Activated naive CD8-positive, alpha-beta T cell treated with anti-CD3 and anti-CD28 coated beads for 36 hours (primary cell): Measurements from ENCODE around the gene TBL2. TPM values are rescaled to one million over a fixed set of nuclear protein-coding genes. Genes with fewer than 3 reads are reported as not detected.
A peak's percentile ranks its signal among the peaks of the same experiment; 100 is the strongest.
"Not testable (repeated sequence)": the region's sequence is repeated elsewhere in the genome, so short reads cannot be mapped to it uniquely, and the experiment has no call there.

ENCODE experiments used
- DNase-seq: peaks from one replicate; pipeline ENCODE4 v3.0.0; 2021
- H3K27ac Mint-ChIP-seq: one replicate; pipeline ENCODE4 v1.8.0; 2022; ENCODE audit warnings: mild to moderate bottlenecking, moderate library complexity, mixed read lengths
- H3K27me3 Mint-ChIP-seq: one replicate; pipeline ENCODE4 v1.8.0; 2022; ENCODE audit warnings: mild to moderate bottlenecking, mixed read lengths
- H3K36me3 Mint-ChIP-seq: one replicate; pipeline ENCODE4 v1.8.0; 2021; ENCODE audit warnings: mild to moderate bottlenecking, mixed read lengths
- H3K4me1 Mint-ChIP-seq: one replicate; pipeline ENCODE4 v1.8.0; 2021; ENCODE audit warnings: mixed read lengths
- H3K4me3 Mint-ChIP-seq: one replicate; pipeline ENCODE4 v1.8.0; 2022; ENCODE audit warnings: mild to moderate bottlenecking, moderate library complexity, mixed read lengths
- H3K9me3 Mint-ChIP-seq: one replicate; pipeline ENCODE4 v1.8.0; 2022; ENCODE audit warnings: mixed read lengths
- total RNA-seq, 2 experiments: library from RNA; stranded (reverse); gene quantifications; one replicate each; pipeline ENCODE4 v1.2.3, GENCODE V29; 2021

TBL2 gene
- total RNA-seq, 2 experiments from 2014 or later, result 30.4 to 32.2 TPM

- not testable (repeated sequence) for H3K27me3 Mint-ChIP-seq, H3K9me3 Mint-ChIP-seq, H3K4me1 Mint-ChIP-seq, DNase-seq, H3K4me3 Mint-ChIP-seq, H3K27ac Mint-ChIP-seq
- peaks cover 20% of the 10 kb centered on the region for H3K36me3 Mint-ChIP-seq
Measured at GRCh38 chr7:73538510-73538909, 39.9 kb downstream of the TBL2 start.

- no peaks in the 10 kb centered on the region for H3K4me1 Mint-ChIP-seq
- H3K27me3 Mint-ChIP-seq, result no peaks in the 10 kb centered on the region
- H3K36me3 Mint-ChIP-seq, result peaks cover 20% of the 10 kb centered on the region
- no peak for DNase-seq
- H3K4me3 Mint-ChIP-seq, result no peak overlapping the region
- no peaks in the 10 kb centered on the region for H3K9me3 Mint-ChIP-seq
- no peak overlapping the region for H3K27ac Mint-ChIP-seq
Measured at GRCh38 chr7:73537051-73537450, 41.3 kb downstream of the TBL2 start.

DNA sequence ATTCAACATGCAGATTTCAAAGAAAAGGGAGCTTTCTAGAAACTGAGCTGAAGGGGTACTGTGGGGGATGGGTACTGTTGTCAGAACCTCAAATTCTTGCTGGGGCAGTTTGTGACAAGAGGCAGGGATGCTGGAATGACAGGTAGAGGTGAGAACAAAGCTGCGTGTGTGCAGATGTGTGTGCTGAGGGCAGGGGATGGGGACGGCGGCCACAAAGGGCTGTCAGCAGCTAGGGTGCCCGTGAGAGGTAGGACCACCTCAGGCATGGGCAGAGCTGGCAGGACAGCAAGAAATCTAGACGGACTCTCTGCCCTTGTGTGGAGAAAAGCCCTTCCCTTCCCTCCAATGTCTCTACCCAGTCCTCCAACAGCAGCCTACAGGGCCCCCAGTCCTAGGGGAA, 41.9 kb downstream of the TBL2 start:
- Mint-ChIP-seq H3K36me3 (peaks cover 20% of the 10 kb centered on the region), H3K27me3 (no peaks in the 10 kb centered on the region), H3K4me1 (no peaks in the 10 kb centered on the region), H3K27ac (no peak overlapping the region), H3K9me3 (no peaks in the 10 kb centered on the region), H3K4me3 (no peak overlapping the region)
- no peak for DNase-seq

DNA sequence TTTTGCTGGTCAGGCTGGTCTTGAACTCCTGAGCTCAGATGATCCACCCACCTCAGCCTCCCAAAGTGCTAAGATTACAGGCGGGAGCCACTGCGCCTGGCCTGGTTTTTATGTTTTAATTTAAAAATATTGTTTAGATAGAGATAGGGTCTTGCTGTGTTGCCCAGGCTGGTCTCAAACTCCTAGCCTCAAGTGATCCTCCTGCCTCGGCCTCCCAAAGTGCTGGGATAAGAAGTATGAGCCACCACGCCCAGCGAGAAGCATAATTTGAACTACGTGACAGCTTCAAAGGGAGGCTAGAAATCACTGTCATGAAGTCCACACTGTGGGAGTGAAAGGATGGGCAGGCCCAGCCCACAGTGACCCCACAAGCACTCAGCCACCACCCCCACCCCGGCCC, 42.5 kb downstream of the TBL2 start:
- DNase-seq, H3K4me1 Mint-ChIP-seq, H3K27me3 Mint-ChIP-seq, H3K27ac Mint-ChIP-seq, H3K4me3 Mint-ChIP-seq, H3K9me3 Mint-ChIP-seq: not testable (repeated sequence)
- H3K36me3 Mint-ChIP-seq, result peaks cover 17% of the 10 kb centered on the region

DNA sequence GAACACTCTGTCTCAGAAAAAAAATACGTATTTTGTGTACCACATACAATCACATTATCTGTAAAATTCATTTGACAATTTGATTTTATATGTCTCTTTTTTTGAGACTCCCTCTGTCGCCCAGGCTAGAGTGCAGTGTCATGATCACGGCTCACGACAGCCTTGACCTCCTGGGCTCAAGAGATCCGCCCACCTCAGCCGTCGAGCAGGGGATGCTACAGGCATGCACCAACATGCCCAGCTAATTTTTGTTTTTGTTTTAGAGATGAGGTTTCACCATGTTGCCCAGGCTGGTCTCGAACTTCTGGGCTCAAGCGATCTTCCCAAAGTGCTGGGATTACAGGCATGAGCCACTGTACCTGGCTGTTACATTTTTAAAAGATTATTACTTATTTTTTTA, 44.6 kb downstream of the TBL2 start:
- Mint-ChIP-seq H3K4me1 (no peaks in the 10 kb centered on the region), H3K9me3 (no peaks in the 10 kb centered on the region), H3K27me3 (no peaks in the 10 kb centered on the region), H3K36me3 (peaks cover 5% of the 10 kb centered on the region), H3K27ac (no peak overlapping the region), H3K4me3 (no peak overlapping the region)
- DNase-seq, result no peak

DNA sequence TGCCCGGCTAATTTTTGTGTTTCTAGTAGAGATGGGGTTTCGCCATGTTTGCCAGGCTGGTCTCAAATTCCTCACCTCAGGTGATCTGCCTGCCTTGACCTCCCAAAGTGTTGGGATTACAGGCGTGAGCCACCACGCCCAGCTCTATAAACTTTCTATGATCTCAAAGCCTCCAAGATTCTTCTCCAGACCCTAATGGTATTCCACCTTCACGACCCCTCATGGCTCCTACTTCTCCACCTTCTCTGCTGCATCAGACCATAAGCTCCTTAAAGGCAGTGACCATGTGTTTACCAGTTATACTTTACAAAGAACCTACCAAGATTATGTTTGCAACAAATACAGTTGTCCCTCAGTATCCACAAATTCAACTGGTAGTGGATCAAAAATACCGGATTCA, 46.2 kb downstream of the TBL2 start:
- no peaks in the 10 kb centered on the region for H3K9me3 Mint-ChIP-seq
- DNase-seq, result no peak
- H3K27ac Mint-ChIP-seq, result no peak overlapping the region
- no peaks in the 10 kb centered on the region for H3K27me3 Mint-ChIP-seq
- peaks cover 5% of the 10 kb centered on the region for H3K36me3 Mint-ChIP-seq
- H3K4me1 Mint-ChIP-seq, result peaks cover 9% of the 10 kb centered on the region
- no peak overlapping the region for H3K4me3 Mint-ChIP-seq

- Mint-ChIP-seq H3K27ac (no peak overlapping the region), H3K4me3 (no peak overlapping the region), H3K27me3 (no peaks in the 10 kb centered on the region), H3K4me1 (peaks cover 15% of the 10 kb centered on the region), H3K9me3 (no peaks in the 10 kb centered on the region), H3K36me3 (peaks cover 3% of the 10 kb centered on the region)
- DNase-seq, result no peak
Measured at GRCh38 chr7:73530800-73531199, 47.6 kb downstream of the TBL2 start.

GRCh38 chr7:73526896-73527821, 51.2 kb downstream of the TBL2 start:
- peaks cover 9% of the 10 kb centered on the region for H3K36me3 Mint-ChIP-seq
- H3K9me3 Mint-ChIP-seq, result no peaks in the 10 kb centered on the region
- peak overlapping the region; percentile 55 for H3K4me3 Mint-ChIP-seq
- H3K27ac Mint-ChIP-seq, result peak overlapping the region; percentile 89
- peaks cover 33% of the 10 kb centered on the region for H3K4me1 Mint-ChIP-seq
- no peaks in the 10 kb centered on the region for H3K27me3 Mint-ChIP-seq
- peak; percentile 5 for DNase-seq

DNA sequence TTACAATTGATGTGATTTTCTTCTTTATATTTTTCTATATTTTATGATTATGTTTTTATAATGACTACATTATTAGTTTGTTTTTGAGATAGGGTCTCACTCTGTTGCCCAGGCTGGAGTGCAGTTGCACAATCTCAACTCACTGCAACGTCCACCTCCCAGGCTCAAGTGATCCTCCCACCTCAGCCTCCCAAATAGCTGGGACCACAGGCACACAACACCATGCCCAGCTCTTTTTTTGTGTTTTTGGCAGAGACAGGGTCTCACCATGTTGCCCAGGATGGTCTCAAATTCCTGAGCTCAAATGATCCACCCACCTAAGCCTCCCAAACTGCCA, 52.3 kb downstream of the TBL2 start:
- not testable (repeated sequence) for H3K4me3 Mint-ChIP-seq, DNase-seq, H3K27me3 Mint-ChIP-seq, H3K9me3 Mint-ChIP-seq
- peak overlapping the region; percentile 88 for H3K27ac Mint-ChIP-seq
- H3K4me1 Mint-ChIP-seq, result peaks cover 33% of the 10 kb centered on the region
- H3K36me3 Mint-ChIP-seq, result peaks cover 11% of the 10 kb centered on the region

DNA sequence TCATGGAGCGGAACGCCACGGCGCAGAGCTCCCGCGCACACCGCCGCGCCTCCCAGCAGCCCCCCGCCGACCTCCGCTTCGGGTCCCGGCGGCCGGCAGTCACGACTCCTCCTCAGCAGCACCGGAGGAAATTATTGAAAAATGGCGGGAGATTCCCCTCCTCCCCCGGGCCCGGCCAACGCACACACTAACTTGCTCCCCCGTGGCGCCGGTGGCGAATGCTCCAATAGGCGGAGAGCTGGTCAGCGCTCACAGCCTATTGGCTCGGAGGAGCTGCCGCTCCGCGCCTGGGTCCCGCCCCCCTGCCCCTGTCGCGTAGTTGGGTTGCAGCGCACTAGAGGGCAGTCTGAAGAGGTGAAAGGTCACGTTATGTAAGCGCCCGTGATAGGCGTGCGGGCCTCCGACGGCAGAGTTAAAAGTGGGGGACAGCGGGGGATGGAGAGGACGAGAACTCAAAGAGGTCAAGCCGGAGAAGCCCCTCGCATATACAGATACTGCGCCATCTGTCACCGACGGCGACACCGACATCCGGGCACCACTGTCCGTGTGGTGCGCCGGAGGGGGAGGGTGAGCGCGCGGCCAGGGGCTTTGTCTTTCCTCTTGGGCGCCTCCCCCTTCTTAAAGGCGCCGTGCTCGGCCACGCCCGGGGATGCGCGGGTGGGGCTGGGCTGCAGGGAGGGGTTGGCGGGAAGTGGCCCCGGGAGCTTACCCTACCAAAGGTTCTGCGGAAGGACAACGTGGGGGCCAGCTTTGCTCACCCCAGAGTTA, 56.1 kb downstream of the TBL2 start, which contains the start of gene BAZ1B:
TSS of gene BAZ1B (minus strand) at position 189 of the 768 bp plus-strand sequence. CDS start 360 bp downstream, outside the sequence.
- no peaks in the 10 kb centered on the region for H3K9me3 Mint-ChIP-seq
- peaks cover 52% of the 10 kb centered on the region for H3K4me1 Mint-ChIP-seq
- H3K27me3 Mint-ChIP-seq, result no peaks in the 10 kb centered on the region
- peak; percentile 98 for DNase-seq
- H3K36me3 Mint-ChIP-seq, result peaks cover 43% of the 10 kb centered on the region
- H3K4me3 Mint-ChIP-seq, result peak within 1 kb of the TSS; percentile 99
- H3K27ac Mint-ChIP-seq, result peak within 1 kb of the TSS; percentile 97

DNA sequence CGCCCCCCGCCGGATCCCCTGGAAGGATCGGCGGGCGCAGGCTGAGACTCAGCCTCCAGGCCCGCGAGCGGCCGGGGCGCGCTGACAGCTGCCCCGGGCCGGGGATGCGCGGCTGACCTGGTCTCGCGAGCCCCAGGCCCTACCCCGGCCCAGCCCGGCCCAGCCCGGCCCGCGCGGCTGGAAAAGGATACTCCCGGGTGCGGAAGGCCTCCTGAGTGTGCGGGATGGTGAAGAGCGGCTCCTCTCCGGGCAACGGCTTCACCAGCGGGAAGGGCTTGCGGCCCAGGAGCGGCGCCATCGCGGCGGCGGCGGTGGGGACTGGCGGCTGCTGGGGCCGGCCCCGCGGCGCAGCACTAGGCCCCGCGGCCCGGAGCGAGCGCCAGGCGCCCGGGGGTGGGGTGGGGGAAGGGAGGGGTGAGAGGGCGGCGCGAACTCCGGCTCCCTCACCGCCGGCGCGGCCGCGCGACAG, 56.7 kb downstream of the TBL2 start:
- Mint-ChIP-seq H3K27me3 (no peaks in the 10 kb centered on the region), H3K4me3 (peak overlapping the region; percentile 87), H3K36me3 (peaks cover 49% of the 10 kb centered on the region), H3K27ac (peak overlapping the region; percentile 66), H3K4me1 (peaks cover 50% of the 10 kb centered on the region), H3K9me3 (no peaks in the 10 kb centered on the region)
- DNase-seq, result no peak

DNA sequence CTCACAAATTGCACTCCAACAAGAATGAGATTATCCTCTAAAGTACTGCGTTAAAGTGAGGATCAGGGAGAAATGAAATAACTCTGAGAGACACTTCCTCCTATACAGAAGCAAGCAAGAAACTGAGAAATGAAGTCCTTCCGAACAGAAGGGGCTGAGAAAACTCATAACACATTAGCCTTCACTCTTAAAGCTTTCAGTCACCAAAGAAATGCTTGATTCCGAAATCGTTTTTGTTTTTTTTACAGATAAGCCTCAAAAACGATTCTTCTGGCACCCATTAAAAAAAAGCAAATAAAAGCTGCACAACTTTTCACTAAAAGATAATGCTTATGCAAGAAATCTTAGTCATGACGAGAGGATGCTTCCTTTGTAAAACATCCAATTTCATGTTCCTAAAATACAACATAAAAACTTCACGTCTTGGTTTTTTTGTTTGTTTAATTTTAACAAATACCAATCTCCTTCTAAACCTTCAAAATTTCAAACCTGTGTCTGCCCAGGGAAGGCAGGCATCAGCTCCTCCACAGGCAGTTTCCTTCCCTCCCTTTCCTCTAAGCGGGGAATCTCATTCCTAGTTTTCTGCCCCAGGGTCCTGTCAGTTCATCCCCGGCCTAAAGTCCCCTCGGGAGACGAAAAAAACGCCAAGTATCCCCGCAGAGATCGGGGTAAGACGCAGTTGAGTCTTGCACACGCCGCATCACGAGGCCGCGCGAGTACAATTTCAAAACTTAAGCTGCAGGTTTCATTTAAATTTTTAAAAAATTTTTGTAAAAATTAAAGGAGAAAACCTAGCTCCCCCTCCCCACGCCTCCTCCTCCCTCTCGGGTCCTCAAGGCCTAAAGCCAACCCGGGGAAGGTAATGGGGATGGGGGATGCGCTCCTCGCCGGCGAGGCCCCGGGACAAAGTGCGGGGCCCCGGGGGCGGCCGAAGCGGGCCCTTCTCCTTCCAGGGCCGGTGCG, 57.4 kb downstream of the TBL2 start:
- Mint-ChIP-seq H3K4me3 (peak overlapping the region; percentile 99), H3K36me3 (peaks cover 49% of the 10 kb centered on the region), H3K9me3 (no peaks in the 10 kb centered on the region), H3K27me3 (no peaks in the 10 kb centered on the region), H3K27ac (peak overlapping the region; percentile 95), H3K4me1 (peaks cover 50% of the 10 kb centered on the region)
- DNase-seq, result peak; percentile 8

- peak overlapping the region; percentile 95 for H3K27ac Mint-ChIP-seq
- peak overlapping the region; percentile 99 for H3K4me3 Mint-ChIP-seq
- DNase-seq, result peak; percentile 11
- H3K4me1 Mint-ChIP-seq, result peaks cover 43% of the 10 kb centered on the region
- H3K36me3 Mint-ChIP-seq, result peaks cover 55% of the 10 kb centered on the region
- no peaks in the 10 kb centered on the region for H3K27me3 Mint-ChIP-seq
- no peaks in the 10 kb centered on the region for H3K9me3 Mint-ChIP-seq
Measured at GRCh38 chr7:73519867-73520672, 58.3 kb downstream of the TBL2 start.

DNA sequence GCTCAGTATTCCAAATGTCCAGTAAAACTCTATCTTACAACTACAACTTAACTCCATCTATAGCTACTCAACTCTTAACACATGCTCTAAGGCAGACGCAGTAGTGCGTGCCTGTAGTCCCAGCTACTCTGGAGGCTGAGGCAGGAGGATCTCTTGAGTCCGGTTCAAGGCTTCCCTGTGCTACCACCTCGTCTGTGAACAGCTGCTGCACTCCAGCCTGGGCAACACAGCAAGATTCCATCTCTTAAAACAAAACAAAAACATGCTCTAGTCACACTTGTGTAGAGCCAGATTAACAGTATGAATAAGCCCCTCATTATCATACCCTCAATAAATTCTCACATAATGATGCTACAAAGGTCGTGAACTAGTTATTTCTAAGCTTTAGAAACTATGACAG, 59.9 kb downstream of the TBL2 start:
- peak overlapping the region; percentile 99 for H3K4me3 Mint-ChIP-seq
- no peaks in the 10 kb centered on the region for H3K9me3 Mint-ChIP-seq
- no peaks in the 10 kb centered on the region for H3K27me3 Mint-ChIP-seq
- no peak for DNase-seq
- peaks cover 62% of the 10 kb centered on the region for H3K36me3 Mint-ChIP-seq
- peaks cover 41% of the 10 kb centered on the region for H3K4me1 Mint-ChIP-seq
- H3K27ac Mint-ChIP-seq, result peak overlapping the region; percentile 8
